NCI-H446 (cell line): ENCODE results near the gene LTBP3.

Experiments
- DNase-seq, 2 experiments: peaks; one replicate each; lab custom pipeline; 2025; lab: John Stamatoyannopoulos, UW

The LTBP3 gene

GRCh38 chr11:65585396-65586246 lies 27.5 kb upstream of the LTBP3 start:
- no peak for DNase-seq

GRCh38 chr11:65584723-65585171 lies 26.6 kb upstream of the LTBP3 start:
- no peak for DNase-seq

GRCh38 chr11:65584106-65584505 lies 25.9 kb upstream of the LTBP3 start:
- DNase-seq: no peak

- no peak for DNase-seq
Measured at GRCh38 chr11:65583589-65583988, 25.4 kb upstream of the LTBP3 start.

- DNase-seq: no peak
Measured at GRCh38 chr11:65581928-65582327, 23.8 kb upstream of the LTBP3 start.

- no peak for DNase-seq
Measured at GRCh38 chr11:65580756-65581155, 22.6 kb upstream of the LTBP3 start.

- DNase-seq: no peak
Measured at GRCh38 chr11:65580031-65580692, 22.0 kb upstream of the LTBP3 start.

- no peak for DNase-seq
Measured at GRCh38 chr11:65579291-65579690, 21.1 kb upstream of the LTBP3 start.

GRCh38 chr11:65578667-65579066 lies 20.5 kb upstream of the LTBP3 start:
- DNase-seq: no peak

- DNase-seq: no peak
Measured at GRCh38 chr11:65578134-65578533, 20.0 kb upstream of the LTBP3 start.

GRCh38 chr11:65577756-65578109 lies 19.6 kb upstream of the LTBP3 start:
- no peak for DNase-seq

- DNase-seq: peak in 1 of 2 experiments; percentile 43
Measured at GRCh38 chr11:65576867-65577755, 19.0 kb upstream of the LTBP3 start.

GRCh38 chr11:65576232-65576866 lies 18.2 kb upstream of the LTBP3 start:
- no peak for DNase-seq

GRCh38 chr11:65575568-65576231 lies 17.5 kb upstream of the LTBP3 start, which contains the start of gene EHBP1L1:
Gene EHBP1L1 (plus strand): TSS chr11:65576053. CDS start chr11:65576303, 250 bp downstream.
- no peak for DNase-seq

- no peak for DNase-seq
Measured at GRCh38 chr11:65574811-65575567, 16.8 kb upstream of the LTBP3 start.

GRCh38 chr11:65574109-65574810 lies 16.1 kb upstream of the LTBP3 start:
- DNase-seq: peak in 1 of 2 experiments; percentile 79

- DNase-seq: peak in 1 of 2 experiments; percentile 37
Measured at GRCh38 chr11:65573391-65574079, 15.4 kb upstream of the LTBP3 start.

GRCh38 chr11:65572356-65573051 lies 14.3 kb upstream of the LTBP3 start, which contains the start of gene FAM89B:
Gene FAM89B (plus strand): TSS chr11:65572538. CDS start chr11:65572670, 132 bp downstream.
- DNase-seq: peak; percentile 81 to 84
